Measurements from ENCODE around the gene SLC6A19. TPM values are rescaled to one million over a fixed set of nuclear protein-coding genes. Genes with fewer than 3 reads are reported as not detected.

SLC6A19 gene
- total RNA-seq, 4 donors from 2014 or later: under 0.01 TPM; not detected in 3

DNA sequence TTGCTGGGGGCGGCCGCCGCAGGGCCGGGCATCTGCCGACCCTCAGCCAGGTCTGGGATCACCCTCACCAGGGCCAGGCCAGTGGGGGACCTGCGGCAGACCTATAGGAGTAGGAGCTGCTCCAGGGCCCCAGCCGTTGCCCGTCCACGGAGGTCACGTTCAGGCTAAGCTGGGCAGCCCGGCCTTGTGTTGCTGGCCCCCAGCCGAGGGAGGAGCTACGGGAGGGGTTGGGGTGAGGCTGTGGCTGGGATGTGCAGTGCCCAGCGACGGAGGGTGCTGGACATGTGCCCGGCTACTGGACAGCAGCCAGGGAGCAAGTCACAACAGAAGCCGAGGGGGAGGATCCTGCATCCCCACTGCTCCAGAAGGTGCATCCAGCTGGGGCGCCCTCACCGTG, 39.6 kb upstream of the SLC6A19 start:
- H3K9me3 ChIP-seq: peaks cover 0 to 1% (median 0%) of the 10 kb centered on the region in 4 donors
- no peaks in the 10 kb centered on the region for H3K36me3 ChIP-seq
- H3K4me1 ChIP-seq: peaks cover 0 to 13% (median 4%) of the 10 kb centered on the region in 4 donors
- H3K27ac ChIP-seq: no peak overlapping the region
- H3K4me3 ChIP-seq: no peak overlapping the region
- 46 to 48% methylated on average over 4 to 18 of the region's 19 CpGs for WGBS, 2 donors
- H3K27me3 ChIP-seq: peaks cover 0 to 22% of the 10 kb centered on the region in 2 donors
- TF ChIP-seq POLR2A (IDR thresholded peaks at IDR 0.05) (no peak), EP300 (IDR thresholded peaks at IDR 0.05) (no peak), CTCF (IDR thresholded peaks at IDR 0.05) (no peak)
- DNase-seq (ENCODE audit: low spot score in 2 of 2): peak in 1 of 2 donors; percentile 26

- 46 to 67% methylated on average over 17 of the region's 17 CpGs for WGBS, 2 donors
Observed at GRCh38 chr5:1162276-1162675, 39.1 kb upstream of the SLC6A19 start.

DNA sequence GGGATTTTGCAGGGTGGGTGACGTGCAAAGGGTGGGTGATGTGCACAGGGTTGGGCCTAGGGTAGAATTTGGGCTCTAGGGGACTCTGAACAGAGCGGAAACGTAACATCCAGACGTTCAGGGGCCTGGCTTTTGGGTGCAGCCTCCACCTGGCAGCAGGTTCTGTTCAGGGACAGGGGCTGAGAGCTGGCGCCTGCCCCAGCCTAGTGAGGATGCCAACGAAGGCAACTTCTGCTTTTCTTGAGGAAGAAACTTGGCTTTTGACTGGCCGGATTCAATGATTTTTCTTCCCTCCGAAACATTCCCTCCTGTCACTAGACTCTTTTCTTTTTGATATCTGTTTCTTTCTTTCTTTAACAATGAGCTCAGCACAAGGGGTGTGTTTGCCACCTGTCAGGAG, 38.6 kb upstream of the SLC6A19 start:
- TF ChIP-seq POLR2A (IDR thresholded peaks at IDR 0.05) (no peak), EP300 (IDR thresholded peaks at IDR 0.05) (no peak), CTCF (IDR thresholded peaks at IDR 0.05) (no peak)
- Histone ChIP-seq H3K36me3 (no peaks in the 10 kb centered on the region), H3K4me1 (peaks cover 0 to 16% (median 4%) of the 10 kb centered on the region in 4 donors), H3K9me3 (no peaks in the 10 kb centered on the region), H3K27ac (no peak overlapping the region), H3K27me3 (peaks cover 0 to 19% of the 10 kb centered on the region in 2 donors), H3K4me3 (no peak overlapping the region)
- 78% methylated on average over 8 of the region's 8 CpGs for WGBS, 2 donors
- no peak for DNase-seq (ENCODE audit: low spot score in 2 of 2)

More at GRCh38 chr5:1162276-1162675, 39.1 kb upstream of the SLC6A19 start:
- H3K9me3 ChIP-seq: no peaks in the 10 kb centered on the region
- H3K27me3 ChIP-seq: peaks cover 0 to 18% of the 10 kb centered on the region in 2 donors
- DNase-seq (ENCODE audit: low spot score in 2 of 2): no peak
- no peak overlapping the region for H3K27ac ChIP-seq
- no peaks in the 10 kb centered on the region for H3K36me3 ChIP-seq
- H3K4me1 ChIP-seq: peaks cover 0 to 13% (median 4%) of the 10 kb centered on the region in 4 donors
- no peak overlapping the region for H3K4me3 ChIP-seq
- TF ChIP-seq CTCF (IDR thresholded peaks at IDR 0.05) (no peak), EP300 (IDR thresholded peaks at IDR 0.05) (no peak), POLR2A (IDR thresholded peaks at IDR 0.05) (no peak)

GRCh38 chr5:1163366-1163765, 38.0 kb upstream of the SLC6A19 start:
- peaks cover 0 to 21% of the 10 kb centered on the region in 2 donors for H3K27me3 ChIP-seq
- TF ChIP-seq EP300 (IDR thresholded peaks at IDR 0.05) (no peak), POLR2A (IDR thresholded peaks at IDR 0.05) (no peak), CTCF (IDR thresholded peaks at IDR 0.05) (no peak)
- peaks cover 0 to 22% (median 7%) of the 10 kb centered on the region in 4 donors for H3K4me1 ChIP-seq
- no peak for DNase-seq (ENCODE audit: low spot score in 2 of 2)
- H3K27ac ChIP-seq: no peak overlapping the region
- H3K9me3 ChIP-seq: no peaks in the 10 kb centered on the region
- no peak overlapping the region for H3K4me3 ChIP-seq
- H3K36me3 ChIP-seq: no peaks in the 10 kb centered on the region
- WGBS, 2 donors: 92 to 94% methylated on average over 11 to 12 of the region's 12 CpGs

DNA sequence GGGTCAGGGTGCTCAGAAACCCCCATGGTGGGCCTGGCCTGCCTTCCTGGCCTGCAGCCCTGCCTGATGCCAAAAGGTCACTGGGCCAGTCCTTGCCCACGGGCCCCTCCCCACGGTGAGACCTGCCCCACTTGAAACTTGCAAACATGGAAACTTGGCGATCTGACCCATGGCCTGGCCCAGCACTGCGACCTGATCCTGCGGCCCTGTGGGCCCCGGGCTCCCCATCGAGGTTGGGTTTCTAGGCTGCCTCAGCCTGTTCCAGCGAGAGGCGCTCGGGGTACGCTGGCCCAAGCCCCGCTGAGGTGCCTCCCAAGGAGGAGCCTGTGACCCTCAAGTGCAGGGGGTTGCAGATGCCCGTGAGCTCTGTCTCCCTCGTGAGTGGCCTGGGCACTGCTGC, 37.5 kb upstream of the SLC6A19 start:
- Histone ChIP-seq H3K36me3 (no peaks in the 10 kb centered on the region), H3K27me3 (peaks cover 0 to 18% of the 10 kb centered on the region in 2 donors), H3K27ac (no peak overlapping the region), H3K9me3 (no peaks in the 10 kb centered on the region), H3K4me1 (peaks cover 0 to 23% (median 7%) of the 10 kb centered on the region in 4 donors), H3K4me3 (no peak overlapping the region)
- 80 to 83% methylated on average over 4 to 14 of the region's 14 CpGs for WGBS, 2 donors
- TF ChIP-seq EP300 (IDR thresholded peaks at IDR 0.05) (no peak), POLR2A (IDR thresholded peaks at IDR 0.05) (no peak), CTCF (IDR thresholded peaks at IDR 0.05) (no peak)
- DNase-seq (ENCODE audit: low spot score in 2 of 2): no peak

All from tibial nerve (tissue), 4 donors.